Neural progenitor cell (in vitro differentiated cells): ENCODE data around the gene PRICKLE3. TPM values are rescaled to one million over a fixed set of nuclear protein-coding genes. Genes with fewer than 3 reads are reported as not detected.

ENCODE experiments used
- DNase-seq: peaks from one replicate; pipeline ENCODE4 v3.0.0-alpha.2; 2016; ENCODE audit warnings: low spot score
- H2AFZ ChIP-seq: fragments of 200-600 bp; sonication (generic); replicated peaks from 2 replicates; pipeline ENCODE4 v1.6.1; 2016; ENCODE audit warnings: antibody characterized with exemption
- H3F3A ChIP-seq: fragments of 200-600 bp; sonication (generic); 2 replicates; pipeline ENCODE4 v1.6.1; 2016; ENCODE audit warnings: antibody characterized with exemption, low read depth
- H3K27ac ChIP-seq: fragments of 200-600 bp; sonication (generic); 2 replicates; pipeline ENCODE4 v1.5.1; 2016; ENCODE audit warnings: mild to moderate bottlenecking
- H3K27me3 ChIP-seq: fragments of 200-600 bp; sonication (generic); 2 replicates; pipeline ENCODE4 v1.6.1; 2016; ENCODE audit warnings: mild to moderate bottlenecking, moderate library complexity
- H3K36me3 ChIP-seq: fragments of 200-600 bp; sonication (generic); 2 replicates; pipeline ENCODE4 v1.5.1; 2016
- H3K4me1 ChIP-seq: fragments of 200-600 bp; sonication (generic); 2 replicates; pipeline ENCODE4 v1.6.1; 2016; ENCODE audit warnings: mixed run types
- H3K4me2 ChIP-seq: fragments of 200-600 bp; sonication (generic); 2 replicates; pipeline ENCODE4 v1.6.1; 2016
- H3K4me3 ChIP-seq: fragments of 200-600 bp; sonication (generic); 2 replicates; pipeline ENCODE4 v1.5.1; 2016
- H3K79me2 ChIP-seq: fragments of 200-600 bp; sonication (generic); 2 replicates; pipeline ENCODE4 v1.6.1; 2016; ENCODE audit warnings: low read depth
- H3K9ac ChIP-seq: fragments of 200-600 bp; sonication (generic); 2 replicates; pipeline ENCODE4 v1.6.1; 2016
- H3K9me3 ChIP-seq: fragments of 200-600 bp; sonication (generic); 2 replicates; pipeline ENCODE4 v1.5.1; 2016; ENCODE audit warnings: low read depth
- H4K20me1 ChIP-seq: fragments of 200-600 bp; sonication (generic); 2 replicates; pipeline ENCODE4 v1.6.1; 2016; ENCODE audit warnings: low read depth
- H3K27ac Mint-ChIP-seq: 3 replicates; pipeline ENCODE4 v1.8.0; 2021; ENCODE audit warnings: mixed read lengths
- H3K27me3 Mint-ChIP-seq: 2 replicates; pipeline ENCODE4 v1.8.0; 2022; ENCODE audit warnings: low read depth, mild to moderate bottlenecking, inconsistent platforms, moderate library complexity, mixed read lengths; ENCODE audit not compliant: insufficient read depth
- H3K36me3 Mint-ChIP-seq: 3 replicates; pipeline ENCODE4 v1.8.0; 2021; ENCODE audit warnings: mixed read lengths
- H3K4me1 Mint-ChIP-seq: 3 replicates; pipeline ENCODE4 v1.8.0; 2021; ENCODE audit warnings: mixed read lengths
- H3K4me3 Mint-ChIP-seq: 3 replicates; pipeline ENCODE4 v1.8.0; 2021; ENCODE audit warnings: mild to moderate bottlenecking, moderate library complexity, mixed read lengths
- H3K9me3 Mint-ChIP-seq: 3 replicates; pipeline ENCODE4 v1.8.0; 2020; ENCODE audit warnings: mixed read lengths
- EZH2 ChIP-seq: fragments of 200-600 bp; sonication (generic); IDR thresholded peaks from 2 replicates; pipeline ENCODE4 v1.6.1; 2017; ENCODE audit warnings: antibody characterized with exemption, mild to moderate bottlenecking, moderate library complexity
- EZH2phosphoT487 ChIP-seq: fragments of 200-600 bp; sonication (generic); IDR thresholded peaks from 2 replicates; pipeline ENCODE4 v1.6.1; 2017; ENCODE audit warnings: antibody characterized with exemption
- total RNA-seq: library from RNA; depleted of rRNA; stranded (reverse); fragments of >200 nt; gene quantifications from 2 replicates; pipeline ENCODE4 v1.2.3, GENCODE V29; 2015; ENCODE audit warnings: low replicate concordance
- TF ChIP-seq, protein P1 (sequence below): fragments of 200-600 bp; sonication (generic); IDR thresholded peaks from 2 replicates; pipeline ENCODE4 v1.5.1; 2017; ENCODE audit warnings: antibody characterized with exemption, mild to moderate bottlenecking

PRICKLE3 gene
- total RNA-seq, 1 donor from 2014 or later = 0.28 TPM

DNA sequence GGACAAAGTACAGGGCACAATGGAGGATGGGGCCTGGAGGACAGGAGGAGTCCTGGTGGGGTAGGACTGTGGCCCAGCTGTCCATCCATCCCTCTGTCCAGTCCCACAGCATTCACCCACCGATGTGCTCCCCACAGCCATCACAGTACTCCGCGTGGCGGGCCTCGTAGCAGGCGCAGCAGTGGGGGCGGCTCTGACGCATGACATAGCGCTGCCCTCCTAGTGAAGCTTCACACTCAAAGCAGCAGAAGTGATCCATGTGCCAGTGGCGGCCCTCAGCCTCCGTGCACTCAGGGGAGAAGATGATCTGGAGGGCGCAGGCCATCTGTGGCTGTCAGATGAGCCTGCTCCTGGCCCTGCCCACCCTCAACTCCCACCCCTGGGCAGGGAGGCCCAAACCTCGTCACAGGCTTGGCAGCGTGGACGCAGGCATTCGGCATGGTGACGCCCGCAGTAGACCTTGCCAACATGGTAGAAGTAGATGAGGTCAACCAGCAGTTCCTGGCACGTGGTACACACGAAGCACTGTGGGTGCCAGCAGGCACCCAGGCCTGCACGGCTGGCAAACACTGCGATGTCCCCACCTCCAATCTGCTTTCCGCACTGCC is 8.2 kb downstream of the PRICKLE3 start:
- Histone ChIP-seq H3K27ac (no peak overlapping the region), H3K4me3 (no peak overlapping the region), H4K20me1 (no peaks in the 10 kb centered on the region), H3K4me2 (no peak overlapping the region), H3K9me3 (no peaks in the 10 kb centered on the region), H3K9ac (no peak overlapping the region), H3K79me2 (no peaks in the 10 kb centered on the region), H3K27me3 (peaks cover 5% of the 10 kb centered on the region), H3K4me1 (no peaks in the 10 kb centered on the region), H3F3A (no peaks in the 10 kb centered on the region), H2AFZ (no peak overlapping the region), H3K36me3 (no peaks in the 10 kb centered on the region)
- TF ChIP-seq, protein P1, sequence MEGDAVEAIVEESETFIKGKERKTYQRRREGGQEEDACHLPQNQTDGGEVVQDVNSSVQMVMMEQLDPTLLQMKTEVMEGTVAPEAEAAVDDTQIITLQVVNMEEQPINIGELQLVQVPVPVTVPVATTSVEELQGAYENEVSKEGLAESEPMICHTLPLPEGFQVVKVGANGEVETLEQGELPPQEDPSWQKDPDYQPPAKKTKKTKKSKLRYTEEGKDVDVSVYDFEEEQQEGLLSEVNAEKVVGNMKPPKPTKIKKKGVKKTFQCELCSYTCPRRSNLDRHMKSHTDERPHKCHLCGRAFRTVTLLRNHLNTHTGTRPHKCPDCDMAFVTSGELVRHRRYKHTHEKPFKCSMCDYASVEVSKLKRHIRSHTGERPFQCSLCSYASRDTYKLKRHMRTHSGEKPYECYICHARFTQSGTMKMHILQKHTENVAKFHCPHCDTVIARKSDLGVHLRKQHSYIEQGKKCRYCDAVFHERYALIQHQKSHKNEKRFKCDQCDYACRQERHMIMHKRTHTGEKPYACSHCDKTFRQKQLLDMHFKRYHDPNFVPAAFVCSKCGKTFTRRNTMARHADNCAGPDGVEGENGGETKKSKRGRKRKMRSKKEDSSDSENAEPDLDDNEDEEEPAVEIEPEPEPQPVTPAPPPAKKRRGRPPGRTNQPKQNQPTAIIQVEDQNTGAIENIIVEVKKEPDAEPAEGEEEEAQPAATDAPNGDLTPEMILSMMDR = no peak
- TF ChIP-seq EZH2 (no peak), EZH2phosphoT487 (no peak)
- Mint-ChIP-seq H3K36me3 (peaks cover 10% of the 10 kb centered on the region), H3K4me1 (no peaks in the 10 kb centered on the region), H3K27me3 (peaks cover 14% of the 10 kb centered on the region), H3K27ac (peak overlapping the region; percentile 8), H3K4me3 (no peak overlapping the region), H3K9me3 (peaks cover 44% of the 10 kb centered on the region)
- DNase-seq = no peak

DNA sequence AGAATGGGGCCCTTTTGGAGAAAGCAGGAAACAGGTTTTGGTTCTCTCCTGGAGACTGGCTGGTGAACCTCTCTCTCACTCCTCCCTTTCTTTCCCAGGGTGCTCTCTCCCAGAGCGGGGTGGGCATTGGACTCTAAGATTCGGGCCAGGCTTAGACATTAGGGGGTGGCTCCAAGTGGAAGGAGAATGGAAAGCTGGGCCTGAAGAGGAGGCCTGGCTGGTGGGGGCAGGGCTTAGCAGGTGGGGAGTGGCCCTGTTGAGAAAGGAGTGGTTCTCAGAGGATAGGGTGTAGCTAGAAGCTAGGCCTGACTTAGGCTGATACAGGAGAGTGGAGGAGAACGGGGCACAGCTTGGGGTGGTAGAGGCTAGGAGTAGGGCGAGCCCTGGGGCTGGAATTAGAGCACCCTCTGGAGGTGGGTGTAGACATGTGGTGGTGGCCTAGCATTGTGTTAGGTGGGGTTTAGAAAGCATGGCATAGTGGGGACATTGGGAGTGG is 8.8 kb downstream of the PRICKLE3 start:
- H3K9me3 ChIP-seq = no peaks in the 10 kb centered on the region
- H4K20me1 ChIP-seq = no peaks in the 10 kb centered on the region
- H3K4me3 ChIP-seq = no peak overlapping the region
- no peak overlapping the region for H3K4me2 ChIP-seq
- Mint-ChIP-seq H3K27me3 (peaks cover 15% of the 10 kb centered on the region), H3K4me1 (no peaks in the 10 kb centered on the region), H3K4me3 (no peak overlapping the region), H3K9me3 (peaks cover 46% of the 10 kb centered on the region), H3K36me3 (peaks cover 10% of the 10 kb centered on the region), H3K27ac (peak overlapping the region; percentile 8)
- peaks cover 11% of the 10 kb centered on the region for H3K27me3 ChIP-seq
- DNase-seq = no peak
- H3K4me1 ChIP-seq = no peaks in the 10 kb centered on the region
- H3K27ac ChIP-seq = no peak overlapping the region
- no peak for TF ChIP-seq EZH2
- TF ChIP-seq EZH2phosphoT487 = no peak
- TF ChIP-seq, protein P1 = no peak
- H3K79me2 ChIP-seq = no peaks in the 10 kb centered on the region
- no peak overlapping the region for H3K9ac ChIP-seq
- no peaks in the 10 kb centered on the region for H3F3A ChIP-seq
- no peaks in the 10 kb centered on the region for H3K36me3 ChIP-seq
- H2AFZ ChIP-seq = no peak overlapping the region

DNA sequence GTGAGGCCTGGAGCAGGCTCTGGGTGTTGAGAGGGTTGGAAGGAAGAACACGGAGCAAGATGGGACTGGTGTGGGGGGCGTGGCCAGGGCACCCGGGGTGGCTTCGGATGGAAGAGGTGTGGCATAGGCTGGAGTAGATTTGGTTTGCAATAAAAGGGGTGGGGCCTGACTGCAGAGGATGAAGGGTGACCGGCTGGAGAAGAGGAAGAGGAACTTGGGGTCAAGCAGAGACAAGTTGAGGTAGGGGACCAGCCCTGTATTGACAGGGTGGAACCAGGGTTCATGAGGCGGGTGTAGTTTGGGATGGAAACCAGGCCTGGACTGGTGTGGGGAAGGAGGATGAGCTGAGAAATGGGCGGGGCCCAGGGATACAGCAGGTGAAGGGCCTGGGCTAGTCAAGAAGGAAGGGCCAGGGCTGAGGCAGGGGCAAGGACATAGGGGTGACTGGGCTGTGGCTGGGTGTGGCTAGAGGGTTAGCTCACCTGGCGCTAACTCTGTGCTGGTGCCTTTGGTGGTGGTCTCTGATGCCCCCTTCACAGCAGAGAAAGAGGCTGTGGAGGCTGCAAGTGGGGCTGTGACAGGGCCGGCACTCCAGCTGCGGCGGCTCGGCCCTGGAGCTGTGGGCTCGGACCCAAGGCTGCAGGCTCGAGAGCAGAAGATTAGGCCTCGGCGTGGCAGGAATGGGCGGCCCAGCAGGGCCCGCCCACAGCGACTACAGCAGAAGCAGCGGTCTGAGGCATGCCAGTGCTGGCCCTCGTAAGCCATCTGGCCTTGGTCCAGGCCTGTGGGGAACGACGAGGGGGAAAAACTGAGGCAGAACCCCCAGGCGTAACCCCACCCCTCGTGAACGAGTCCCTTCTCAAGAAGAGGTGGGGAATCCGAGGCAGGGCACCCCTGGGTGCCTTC is 9.5 kb downstream of the PRICKLE3 start:
- no peak overlapping the region for H3K4me2 ChIP-seq
- no peak overlapping the region for H2AFZ ChIP-seq
- no peaks in the 10 kb centered on the region for H3K4me1 ChIP-seq
- Mint-ChIP-seq H3K27me3 (peaks cover 20% of the 10 kb centered on the region), H3K4me1 (no peaks in the 10 kb centered on the region), H3K9me3 (peaks cover 42% of the 10 kb centered on the region), H3K4me3 (no peak overlapping the region), H3K27ac (no peak overlapping the region), H3K36me3 (peaks cover 10% of the 10 kb centered on the region)
- H3K9ac ChIP-seq = no peak overlapping the region
- H3K4me3 ChIP-seq = no peak overlapping the region
- H3K79me2 ChIP-seq = no peaks in the 10 kb centered on the region
- no peaks in the 10 kb centered on the region for H3F3A ChIP-seq
- no peak overlapping the region for H3K27ac ChIP-seq
- H3K27me3 ChIP-seq = peaks cover 18% of the 10 kb centered on the region
- H3K9me3 ChIP-seq = no peaks in the 10 kb centered on the region
- H4K20me1 ChIP-seq = no peaks in the 10 kb centered on the region
- no peaks in the 10 kb centered on the region for H3K36me3 ChIP-seq
- TF ChIP-seq, protein P1 = no peak
- TF ChIP-seq EZH2phosphoT487 = no peak
- TF ChIP-seq EZH2 = no peak
- no peak for DNase-seq
